MM.1S (cell line): ENCODE results near the gene NEXN.

Experiments used
- DNase-seq: peaks from one replicate; pipeline ENCODE4 v3.0.0-alpha.2; 2015
- H2AFZ ChIP-seq: fragments of 300-600 bp; sonication (generic); 2 replicates; pipeline ENCODE4 v1.6.0; 2016; ENCODE audit warnings: antibody characterized with exemption, low read length
- H3F3A ChIP-seq: fragments of 300-600 bp; sonication (generic); 2 replicates; pipeline ENCODE4 v1.6.1; 2016; ENCODE audit warnings: mild to moderate bottlenecking, antibody characterized with exemption, low read length, moderate library complexity, mixed read lengths; ENCODE audit not compliant: insufficient read depth
- H3K27ac ChIP-seq: fragments of 300-600 bp; sonication (generic); 2 replicates; pipeline ENCODE4 v1.5.1; 2016; ENCODE audit warnings: mild to moderate bottlenecking, low read length
- H3K27me3 ChIP-seq: fragments of 300-600 bp; sonication (generic); replicated peaks from 2 replicates; pipeline ENCODE4 v1.6.0; 2016; ENCODE audit warnings: low read length; ENCODE audit not compliant: insufficient read depth
- H3K36me3 ChIP-seq: fragments of 300-600 bp; sonication (generic); replicated peaks from 2 replicates; pipeline ENCODE4 v1.6.1; 2016; ENCODE audit warnings: mild to moderate bottlenecking, low read length, mixed read lengths; ENCODE audit not compliant: insufficient read depth
- H3K4me1 ChIP-seq: fragments of 300-600 bp; sonication (generic); 2 replicates; pipeline ENCODE4 v1.6.1; 2016; ENCODE audit warnings: low read length, mixed read lengths
- H3K4me2 ChIP-seq: fragments of 300-600 bp; sonication (generic); 2 replicates; pipeline ENCODE4 v1.6.0; 2016; ENCODE audit warnings: low read depth, low read length
- H3K4me3 ChIP-seq: fragments of 300-600 bp; sonication (generic); 2 replicates; pipeline ENCODE4 v1.5.1; 2016; ENCODE audit warnings: low read length, mixed read lengths
- H3K79me2 ChIP-seq: fragments of 300-600 bp; sonication (generic); 2 replicates; pipeline ENCODE4 v1.6.1; 2016; ENCODE audit warnings: mixed run types, low read length, mixed read lengths
- H3K9ac ChIP-seq: fragments of 300-600 bp; sonication (generic); 2 replicates; pipeline ENCODE4 v1.6.1; 2016; ENCODE audit warnings: low read length, mixed read lengths
- H3K9me2 ChIP-seq: fragments of 300-600 bp; sonication (generic); replicated peaks from 2 replicates; pipeline ENCODE4 v1.6.1; 2016; ENCODE audit warnings: mild to moderate bottlenecking, low read length, mixed read lengths; ENCODE audit not compliant: insufficient read depth
- H3K9me3 ChIP-seq: fragments of 300-600 bp; sonication (generic); replicated peaks from 2 replicates; pipeline ENCODE4 v1.6.1; 2016; ENCODE audit warnings: mild to moderate bottlenecking, low read length, mixed read lengths; ENCODE audit not compliant: insufficient read depth
- H4K20me1 ChIP-seq: fragments of 300-600 bp; sonication (generic); 2 replicates; pipeline ENCODE4 v1.6.1; 2016; ENCODE audit warnings: mild to moderate bottlenecking, low read length, moderate library complexity, mixed read lengths; ENCODE audit not compliant: insufficient read depth
- CTCF ChIP-seq: fragments of 300-600 bp; sonication (generic); IDR thresholded peaks from 2 replicates; pipeline ENCODE4 v1.5.1; 2016; ENCODE audit warnings: antibody characterized with exemption, low read length, mixed read lengths
- EZH2 ChIP-seq: fragments of 300-600 bp; sonication (generic); optimal IDR thresholded peaks from 2 replicates; pipeline ENCODE3; 2017; ENCODE audit warnings: low read depth, mild to moderate bottlenecking, antibody characterized with exemption, low read length, mixed read lengths
- EZH2phosphoT487 ChIP-seq: fragments of 300-600 bp; sonication (generic); IDR thresholded peaks from 2 replicates; pipeline ENCODE4 v1.6.1; 2018; ENCODE audit warnings: antibody characterized with exemption, low read length

NEXN gene

GRCh38 chr1:77846966-77847365, 41.5 kb upstream of the NEXN start:
- no peak overlapping the region for H3K4me2 ChIP-seq
- TF ChIP-seq CTCF (no peak), EZH2phosphoT487 (no peak), EZH2 (no peak)
- H3K79me2 ChIP-seq, result no peaks in the 10 kb centered on the region
- no peaks in the 10 kb centered on the region for H4K20me1 ChIP-seq
- H3K36me3 ChIP-seq, result no peaks in the 10 kb centered on the region
- H3K9ac ChIP-seq, result no peak overlapping the region
- no peak for DNase-seq
- H3K9me3 ChIP-seq, result no peaks in the 10 kb centered on the region
- no peaks in the 10 kb centered on the region for H3K9me2 ChIP-seq
- no peak overlapping the region for H3K4me3 ChIP-seq
- H2AFZ ChIP-seq, result no peak overlapping the region
- H3K4me1 ChIP-seq, result no peaks in the 10 kb centered on the region
- H3K27ac ChIP-seq, result no peak overlapping the region
- no peaks in the 10 kb centered on the region for H3K27me3 ChIP-seq
- H3F3A ChIP-seq, result no peaks in the 10 kb centered on the region

GRCh38 chr1:77847621-77848080, 40.8 kb upstream of the NEXN start:
- no peaks in the 10 kb centered on the region for H4K20me1 ChIP-seq
- H3F3A ChIP-seq, result no peaks in the 10 kb centered on the region
- no peaks in the 10 kb centered on the region for H3K27me3 ChIP-seq
- H3K4me3 ChIP-seq, result no peak overlapping the region
- H3K9me3 ChIP-seq, result no peaks in the 10 kb centered on the region
- TF ChIP-seq EZH2 (no peak), EZH2phosphoT487 (no peak), CTCF (no peak)
- no peaks in the 10 kb centered on the region for H3K9me2 ChIP-seq
- H3K4me1 ChIP-seq, result no peaks in the 10 kb centered on the region
- H3K36me3 ChIP-seq, result no peaks in the 10 kb centered on the region
- H3K79me2 ChIP-seq, result no peaks in the 10 kb centered on the region
- no peak overlapping the region for H3K27ac ChIP-seq
- no peak for DNase-seq
- no peak overlapping the region for H2AFZ ChIP-seq
- H3K9ac ChIP-seq, result no peak overlapping the region
- H3K4me2 ChIP-seq, result no peak overlapping the region

- H3K27me3 ChIP-seq, result no peaks in the 10 kb centered on the region
- H3K9ac ChIP-seq, result no peak overlapping the region
- H3K4me2 ChIP-seq, result no peak overlapping the region
- H3K4me1 ChIP-seq, result no peaks in the 10 kb centered on the region
- no peak overlapping the region for H2AFZ ChIP-seq
- no peak overlapping the region for H3K4me3 ChIP-seq
- no peaks in the 10 kb centered on the region for H3K79me2 ChIP-seq
- no peaks in the 10 kb centered on the region for H3K36me3 ChIP-seq
- H3K9me3 ChIP-seq, result no peaks in the 10 kb centered on the region
- TF ChIP-seq EZH2phosphoT487 (no peak), EZH2 (no peak), CTCF (no peak)
- no peaks in the 10 kb centered on the region for H4K20me1 ChIP-seq
- DNase-seq, result no peak
- H3F3A ChIP-seq, result no peaks in the 10 kb centered on the region
- no peaks in the 10 kb centered on the region for H3K9me2 ChIP-seq
- H3K27ac ChIP-seq, result no peak overlapping the region
Measured at GRCh38 chr1:77850082-77850481, 38.3 kb upstream of the NEXN start.
